GM21360 (cell line): Measurements from ENCODE around the gene AFF3.

Experiments used
- ATAC-seq: cut with Tn5 transposase; IDR thresholded peaks from one replicate; pipeline ENCODE4 v1.9.1; 2021; ENCODE audit warnings: mild to moderate bottlenecking, moderate library complexity; ENCODE audit not compliant: unreplicated experiment

The AFF3 gene

GRCh38 chr2:100016756-100017155, 125.6 kb downstream of the AFF3 start:
- no peak for ATAC-seq

DNA sequence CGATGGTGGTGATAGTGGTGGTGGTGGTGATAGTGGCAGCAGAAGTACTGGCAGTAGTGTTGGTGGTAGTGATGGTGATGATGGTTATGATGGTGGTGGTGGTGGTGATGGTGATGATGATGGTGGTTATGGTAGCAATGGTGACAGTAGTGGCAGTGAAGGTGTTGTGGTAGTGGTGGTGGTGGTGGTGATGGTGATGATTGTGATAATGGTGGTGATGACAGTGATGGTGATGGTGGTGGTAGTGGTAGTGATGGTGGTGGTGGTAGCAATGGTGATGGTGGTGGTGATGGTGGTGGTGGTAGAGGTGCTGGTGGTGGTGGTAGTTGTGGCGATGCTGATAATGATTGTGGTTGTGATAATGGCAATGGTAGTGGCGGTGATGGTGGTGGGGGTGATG, 126.5 kb downstream of the AFF3 start:
- ATAC-seq, result no peak

DNA sequence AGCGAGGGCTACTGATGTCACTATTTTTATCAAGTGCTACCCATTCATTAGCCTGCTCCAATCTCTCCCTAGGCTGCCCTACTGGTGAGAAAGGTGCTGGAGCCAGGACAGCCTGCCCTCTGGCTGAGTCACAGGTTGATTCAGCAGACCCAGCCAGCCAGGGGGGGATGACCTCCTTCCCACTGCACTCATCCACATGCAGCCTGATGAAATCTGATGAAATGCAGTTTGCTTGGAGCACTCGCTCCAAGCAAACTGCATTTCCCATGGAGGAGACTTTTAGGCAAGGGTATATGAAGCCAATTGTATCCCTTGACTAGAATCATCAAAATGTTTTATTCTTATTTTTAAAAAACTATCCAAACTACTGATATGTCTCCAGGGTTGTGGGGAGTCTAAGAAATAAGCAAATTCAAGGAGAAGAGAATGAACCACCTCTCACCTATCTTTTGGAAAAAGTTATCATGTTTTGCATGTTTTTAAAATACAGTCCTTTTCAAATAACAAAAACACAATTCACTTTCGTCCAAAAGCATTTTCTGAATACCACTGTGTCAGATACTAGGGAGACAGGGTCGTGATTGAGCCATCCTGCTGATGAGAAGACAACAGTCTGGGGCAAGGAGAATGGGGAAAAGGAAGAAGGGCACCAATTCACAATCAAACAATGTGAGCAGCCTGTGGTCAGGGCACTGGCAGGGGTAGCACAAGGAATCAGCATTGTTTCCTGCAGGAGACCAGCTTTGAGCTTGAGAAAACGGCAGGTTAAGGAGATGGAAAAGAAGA, 128.3 kb downstream of the AFF3 start:
- ATAC-seq, result no peak

DNA sequence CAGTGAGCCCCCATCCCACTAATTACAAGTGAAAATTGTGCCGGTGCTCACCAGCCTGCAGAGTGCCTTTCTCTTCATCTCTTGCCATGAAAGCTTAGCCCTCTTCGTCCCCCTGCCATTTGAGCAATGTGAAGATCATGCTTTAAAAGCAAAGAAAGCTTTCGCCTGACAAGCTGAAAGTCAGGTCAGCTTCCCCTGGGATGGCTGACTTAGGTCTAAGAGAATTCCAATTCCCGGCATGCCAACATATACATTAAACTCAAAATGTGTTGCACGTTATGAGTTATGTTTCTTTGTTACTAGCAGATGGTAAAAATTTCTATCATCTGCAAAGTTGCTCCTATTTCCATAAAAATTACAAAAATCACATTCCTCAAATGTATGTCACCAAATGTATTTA, 129.8 kb downstream of the AFF3 start:
- no peak for ATAC-seq

DNA sequence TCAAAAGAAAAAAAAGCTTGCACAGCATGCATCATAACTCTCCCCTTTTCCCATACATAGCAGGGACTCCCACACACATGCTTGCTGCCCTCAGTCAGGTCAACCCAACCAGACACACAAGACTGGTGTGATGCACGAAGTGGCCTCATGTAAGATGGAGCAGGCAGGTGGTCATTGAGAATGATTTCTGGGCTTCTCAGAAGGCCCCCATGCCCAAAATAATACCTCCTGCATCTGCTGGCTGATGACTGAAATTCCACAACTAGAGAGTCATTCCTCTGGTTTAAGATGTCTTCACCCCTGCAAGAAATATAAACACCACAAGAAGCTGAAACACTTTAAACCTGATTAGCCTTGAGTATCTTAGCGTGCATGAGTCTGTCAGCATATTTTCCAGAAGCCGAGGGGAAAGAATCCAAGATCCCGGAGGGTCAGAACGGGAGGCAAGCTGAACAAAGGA, 131.1 kb downstream of the AFF3 start:
- no peak for ATAC-seq

DNA sequence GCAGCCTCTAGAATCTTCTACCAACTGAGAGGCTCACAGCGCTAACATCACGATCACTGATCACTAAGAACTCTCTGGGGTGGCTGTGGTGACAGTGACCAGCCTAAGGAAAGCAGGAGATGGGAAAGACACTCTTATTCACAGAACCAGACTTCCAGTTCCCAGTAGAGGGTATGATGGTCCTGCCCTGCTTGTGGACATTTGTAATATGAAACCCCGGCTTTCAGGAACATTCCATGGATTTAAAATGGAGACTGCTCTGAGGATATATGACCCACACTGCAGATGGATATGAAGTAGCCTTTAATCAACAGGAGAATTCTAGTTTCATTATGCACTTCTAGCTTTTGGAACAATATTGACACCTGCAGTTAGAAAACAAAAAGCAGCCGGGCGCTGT, 131.8 kb downstream of the AFF3 start:
- no peak for ATAC-seq

- no peak for ATAC-seq
Measured at GRCh38 chr2:100009743-100010142, 132.6 kb downstream of the AFF3 start.

- ATAC-seq, result no peak
Measured at GRCh38 chr2:100008956-100009355, 133.4 kb downstream of the AFF3 start.

DNA sequence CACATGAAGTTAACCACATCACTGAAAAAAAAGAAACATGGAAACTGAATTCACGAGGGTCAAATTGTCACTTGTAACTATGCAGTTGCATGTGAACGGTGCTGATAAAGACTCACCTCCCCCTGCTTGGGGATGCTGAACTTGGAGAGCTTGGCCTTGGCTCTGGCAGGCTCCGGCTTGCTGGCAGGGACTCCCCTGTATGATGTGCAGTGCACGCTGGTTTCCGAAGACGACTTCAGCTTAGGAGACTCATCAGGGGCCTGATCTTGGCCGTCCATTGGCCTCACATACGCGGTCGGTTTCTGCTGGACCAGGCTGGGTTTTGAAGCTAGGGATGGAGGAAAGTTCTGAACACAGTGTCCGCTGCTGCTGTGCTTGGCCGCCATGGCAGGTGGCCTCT, 135.9 kb downstream of the AFF3 start:
- ATAC-seq, result no peak

DNA sequence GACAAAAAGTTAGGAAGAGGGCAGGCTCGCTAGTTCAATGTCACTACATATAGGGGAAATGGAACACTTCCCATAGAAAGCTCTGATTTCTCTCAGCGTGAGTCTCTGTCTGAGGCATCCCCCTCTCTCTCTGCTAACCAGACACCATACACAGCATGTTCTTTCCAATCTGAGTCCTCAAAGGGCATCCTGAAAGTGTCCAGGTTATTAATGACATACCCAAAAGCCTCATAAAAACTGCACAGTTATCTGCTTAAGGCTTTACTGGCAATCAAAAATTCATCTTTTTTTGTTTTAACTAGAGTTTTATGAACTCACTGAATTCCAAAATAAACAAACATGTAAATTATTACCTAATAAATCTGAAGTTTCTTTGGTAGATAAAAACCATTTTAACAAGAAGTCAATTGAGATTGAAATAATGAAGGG, 137.4 kb downstream of the AFF3 start:
- no peak for ATAC-seq

GRCh38 chr2:100004348-100004884, 138.0 kb downstream of the AFF3 start:
- no peak for ATAC-seq

GRCh38 chr2:100002059-100002458, 140.3 kb downstream of the AFF3 start:
- ATAC-seq, result no peak

DNA sequence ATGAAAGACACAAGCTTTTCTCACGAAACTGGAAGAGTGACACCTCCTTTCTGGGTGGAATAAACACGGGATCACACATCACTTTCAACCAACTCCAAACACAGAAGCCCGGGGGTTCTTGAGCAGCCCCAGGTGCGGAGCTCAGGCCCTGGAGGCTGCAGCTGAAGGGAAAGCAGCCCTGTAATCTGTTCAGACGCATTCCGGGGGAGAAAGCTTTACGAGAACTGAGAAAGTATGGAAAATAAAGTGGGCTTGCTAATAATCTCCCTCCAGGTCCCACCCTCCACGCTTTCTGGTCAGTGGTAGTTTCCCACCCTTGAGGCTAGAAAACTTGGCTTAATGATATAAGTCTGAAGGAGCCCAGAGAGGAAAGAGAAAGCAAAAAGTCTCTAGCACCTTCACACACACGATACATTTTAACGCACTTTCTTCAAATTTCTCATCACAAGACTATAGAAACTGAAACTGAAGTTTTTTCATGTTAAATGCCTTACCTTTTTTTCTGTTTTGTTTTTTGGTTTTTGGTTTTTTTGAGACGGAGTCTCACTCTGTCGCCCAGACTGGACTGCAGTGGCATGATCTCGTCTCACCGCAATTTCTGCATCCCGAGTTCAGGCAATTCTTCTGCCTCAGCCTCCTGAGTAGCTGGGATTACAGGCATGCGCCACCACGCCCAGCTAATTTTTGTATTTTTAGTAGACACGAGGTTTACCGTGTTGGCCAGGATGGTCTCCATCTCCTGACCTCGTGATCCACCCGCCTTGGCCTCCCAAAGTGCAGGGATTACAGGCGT, 141.3 kb downstream of the AFF3 start:
- no peak for ATAC-seq

DNA sequence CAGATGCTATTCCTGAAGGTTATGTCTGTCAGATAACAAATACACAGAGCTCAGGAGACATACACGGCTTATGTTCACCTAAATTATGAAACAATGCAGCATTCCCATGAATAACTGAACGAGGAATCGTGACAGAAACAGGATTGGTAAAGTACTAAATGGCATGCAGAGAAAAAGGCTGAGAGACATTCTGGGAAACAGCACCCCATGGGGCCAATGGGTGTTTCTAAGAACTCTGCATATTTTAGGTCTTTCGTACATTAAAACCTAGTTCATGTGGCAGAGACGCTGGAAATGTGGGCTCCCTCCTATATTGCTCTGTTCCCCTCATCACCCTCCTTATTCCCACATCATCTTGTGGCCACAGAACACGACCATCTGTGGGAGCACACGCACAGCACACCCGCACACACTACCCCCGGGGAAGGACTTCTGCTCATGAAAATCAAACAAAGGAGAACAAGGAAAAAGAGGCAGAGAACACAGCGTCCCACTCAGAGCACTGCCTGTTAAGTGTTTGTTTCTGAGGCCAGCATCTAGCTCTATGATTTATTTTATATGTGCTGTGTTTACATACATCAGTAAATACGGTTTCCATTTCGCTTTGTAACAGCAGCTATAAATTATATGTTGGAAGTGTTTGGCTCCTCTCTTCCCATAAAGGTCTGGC, 143.6 kb downstream of the AFF3 start:
- no peak for ATAC-seq

DNA sequence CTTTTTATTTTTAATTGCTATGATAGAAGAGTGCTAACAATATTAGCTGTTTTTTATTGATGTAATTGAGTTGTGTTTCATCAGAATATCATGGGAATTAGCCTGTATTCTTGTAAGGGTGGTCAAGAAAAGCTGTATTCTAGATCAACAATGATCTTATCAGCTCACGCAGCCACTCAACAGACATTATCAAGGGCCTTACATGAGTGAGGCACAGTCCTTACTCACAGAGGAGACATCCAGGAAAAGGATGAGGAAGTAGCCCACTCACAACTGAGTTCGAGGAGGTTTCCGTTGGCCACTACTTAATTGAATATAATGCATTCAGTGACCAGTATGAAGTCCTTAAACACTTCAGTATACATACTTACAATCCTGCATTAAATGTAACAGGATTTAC, 152.5 kb downstream of the AFF3 start:
- no peak for ATAC-seq

DNA sequence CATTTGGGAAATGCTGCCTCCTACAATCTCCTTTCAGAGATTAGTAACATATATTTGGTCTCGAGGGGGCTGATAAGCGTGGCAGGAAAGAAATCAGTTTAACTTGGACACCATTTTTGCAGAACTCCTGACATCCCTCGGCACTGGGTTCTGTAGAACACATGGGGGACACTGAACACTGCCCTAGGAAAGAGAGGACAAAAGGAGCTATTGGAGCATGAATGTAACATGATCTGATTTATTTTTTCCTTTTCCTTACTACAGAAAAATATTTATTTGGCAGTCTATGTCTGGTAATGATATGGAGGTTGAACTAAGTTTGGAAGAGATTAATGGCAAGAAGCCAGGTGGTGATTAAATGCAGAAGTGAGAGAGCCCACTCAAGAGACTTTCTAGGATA, 153.8 kb downstream of the AFF3 start:
- ATAC-seq, result no peak

DNA sequence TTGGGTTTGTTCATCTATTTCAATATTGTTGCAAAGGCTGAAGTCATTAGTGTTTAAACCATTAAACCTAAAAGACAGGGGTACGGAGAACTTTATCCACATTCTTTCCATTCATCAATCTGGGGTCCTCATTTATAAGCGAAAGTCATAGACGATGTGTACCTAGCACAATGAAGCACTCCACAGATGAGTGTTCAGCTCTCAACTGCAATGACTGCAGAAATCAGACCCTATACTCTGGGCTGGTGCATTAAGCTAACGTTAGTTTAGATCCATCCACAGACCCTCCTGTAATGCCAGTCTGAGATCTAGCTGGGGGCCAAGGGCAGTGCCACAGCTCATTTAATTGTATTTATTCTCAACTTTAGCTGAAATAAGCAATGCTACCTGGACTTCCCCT, 155.2 kb downstream of the AFF3 start:
- ATAC-seq, result no peak

DNA sequence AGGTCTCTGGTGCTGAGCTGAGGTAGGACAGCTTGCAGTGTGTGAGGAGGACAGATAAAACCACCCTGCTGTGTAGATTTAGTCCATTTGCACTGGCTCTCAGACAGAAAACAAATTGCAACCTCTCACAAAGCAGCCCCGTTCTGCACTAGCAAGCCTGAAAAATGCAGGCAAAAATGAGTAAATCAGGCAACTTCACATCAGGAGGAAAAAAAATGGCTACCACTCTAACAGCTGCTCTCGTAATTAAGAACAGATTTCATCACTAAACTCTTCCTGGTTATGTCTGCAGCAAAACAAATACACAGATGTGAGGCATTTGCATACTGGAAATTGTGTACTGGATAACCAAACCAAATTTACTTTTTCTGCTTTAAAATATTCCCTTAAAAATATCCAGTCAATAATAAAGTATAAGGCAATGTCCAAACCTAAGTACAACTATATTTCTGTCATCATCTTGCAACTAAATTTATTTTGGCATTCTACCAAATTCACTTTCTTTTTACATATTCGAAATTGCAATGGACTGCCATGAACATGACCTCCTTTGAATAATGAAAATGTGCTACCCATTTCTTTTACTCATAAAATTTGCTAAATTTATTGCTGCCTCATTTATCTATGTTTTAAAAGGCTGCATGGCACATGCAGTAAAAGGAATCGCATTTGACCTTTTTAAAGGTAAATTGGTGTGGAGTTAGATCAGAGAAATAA, 157.4 kb downstream of the AFF3 start:
- ATAC-seq, result no peak

- no peak for ATAC-seq
Measured at GRCh38 chr2:99982744-99983143, 159.6 kb downstream of the AFF3 start.

- no peak for ATAC-seq
Measured at GRCh38 chr2:99981840-99982239, 160.6 kb downstream of the AFF3 start.

GRCh38 chr2:99980176-99980575, 162.2 kb downstream of the AFF3 start:
- ATAC-seq, result no peak
